Measurements from ENCODE around the gene PRPF40A. TPM values are rescaled to one million over a fixed set of nuclear protein-coding genes. Genes with fewer than 3 reads are reported as not detected.

PRPF40A gene
- total and polyA plus RNA-seq, 2 experiments from 2014 or later, result 101 to 125 TPM

GRCh38 chr2:152646264-152646663 lies 71.0 kb downstream of the PRPF40A start:
- Histone ChIP-seq H3K4me3 (no peak overlapping the region), H3K9me3 (ENCODE audit: low read depth) (no peaks in the 10 kb centered on the region), H3K36me3 (replicated peaks; ENCODE audit: insufficient read depth, low read depth) (no peaks in the 10 kb centered on the region), H3K27ac (peak overlapping the region; percentile 7), H4K20me1 (ENCODE audit: insufficient read depth, poor library complexity, severe bottlenecking) (no peaks in the 10 kb centered on the region), H3K4me1 (ENCODE audit: insufficient read depth) (no peaks in the 10 kb centered on the region), H3K79me2 (no peaks in the 10 kb centered on the region), H2AFZ (no peak overlapping the region), H3K9me2 (replicated peaks; ENCODE audit: insufficient read depth) (no peaks in the 10 kb centered on the region), H3K27me3 (no peaks in the 10 kb centered on the region), H3K4me2 (no peak overlapping the region)
- no peak for DNase-seq (ENCODE audit: low spot score)
- WGBS (ENCODE audit: low lambda C conversion rate, missing lambda C conversion rate), result 96% methylated on average over 3 of the region's 4 CpGs
- TF ChIP-seq EZH2phosphoT487 (IDR thresholded peaks at IDR 0.05; ENCODE audit: low read depth, severe bottlenecking, unreplicated experiment) (no peak), EZH2 (IDR thresholded peaks at IDR 0.05; ENCODE audit: borderline replicate concordance) (no peak), CTCF (IDR thresholded peaks at IDR 0.05; ENCODE audit: poor library complexity) (no peak)

GRCh38 chr2:152644189-152644873 lies 72.9 kb downstream of the PRPF40A start:
- H4K20me1 ChIP-seq (ENCODE audit: insufficient read depth, poor library complexity, severe bottlenecking), result no peaks in the 10 kb centered on the region
- H2AFZ ChIP-seq, result no peak overlapping the region
- no peak overlapping the region for H3K4me3 ChIP-seq
- no peaks in the 10 kb centered on the region for H3K36me3 ChIP-seq (replicated peaks; ENCODE audit: insufficient read depth, low read depth)
- 85% methylated on average over 6 of the region's 6 CpGs for WGBS (ENCODE audit: low lambda C conversion rate, missing lambda C conversion rate)
- no peaks in the 10 kb centered on the region for H3K79me2 ChIP-seq
- no peaks in the 10 kb centered on the region for H3K4me1 ChIP-seq (ENCODE audit: insufficient read depth)
- no peak overlapping the region for H3K27ac ChIP-seq
- H3K27me3 ChIP-seq, result no peaks in the 10 kb centered on the region
- TF ChIP-seq EZH2 (IDR thresholded peaks at IDR 0.05; ENCODE audit: borderline replicate concordance) (no peak), EZH2phosphoT487 (IDR thresholded peaks at IDR 0.05; ENCODE audit: low read depth, severe bottlenecking, unreplicated experiment) (no peak), CTCF (IDR thresholded peaks at IDR 0.05; ENCODE audit: poor library complexity) (no peak)
- H3K4me2 ChIP-seq, result no peak overlapping the region
- H3K9me3 ChIP-seq (ENCODE audit: low read depth), result no peaks in the 10 kb centered on the region
- no peaks in the 10 kb centered on the region for H3K9me2 ChIP-seq (replicated peaks; ENCODE audit: insufficient read depth)
- no peak for DNase-seq (ENCODE audit: low spot score)

GRCh38 chr2:152638590-152638989 lies 78.7 kb downstream of the PRPF40A start:
- Histone ChIP-seq H3K27me3 (no peaks in the 10 kb centered on the region), H3K27ac (no peak overlapping the region), H2AFZ (no peak overlapping the region), H3K4me1 (ENCODE audit: insufficient read depth) (no peaks in the 10 kb centered on the region), H3K4me2 (no peak overlapping the region), H4K20me1 (ENCODE audit: insufficient read depth, poor library complexity, severe bottlenecking) (no peaks in the 10 kb centered on the region), H3K9me2 (replicated peaks; ENCODE audit: insufficient read depth) (no peaks in the 10 kb centered on the region), H3K79me2 (no peaks in the 10 kb centered on the region), H3K4me3 (no peak overlapping the region), H3K36me3 (replicated peaks; ENCODE audit: insufficient read depth, low read depth) (no peaks in the 10 kb centered on the region), H3K9me3 (ENCODE audit: low read depth) (no peaks in the 10 kb centered on the region)
- TF ChIP-seq EZH2 (IDR thresholded peaks at IDR 0.05; ENCODE audit: borderline replicate concordance) (no peak), CTCF (IDR thresholded peaks at IDR 0.05; ENCODE audit: poor library complexity) (no peak), EZH2phosphoT487 (IDR thresholded peaks at IDR 0.05; ENCODE audit: low read depth, severe bottlenecking, unreplicated experiment) (no peak)
- 82% methylated on average over 8 of the region's 8 CpGs for WGBS (ENCODE audit: low lambda C conversion rate, missing lambda C conversion rate)
- DNase-seq (ENCODE audit: low spot score), result no peak
